Dermis blood vessel endothelial cell (primary cell): ENCODE measurements around the gene LMO7. TPM values are rescaled to one million over a fixed set of nuclear protein-coding genes. Genes with fewer than 3 reads are reported as not detected.

ENCODE experiments used
- DNase-seq: peaks from one replicate; pipeline ENCODE4 v3.0.0; 2010
- total RNA-seq: library from RNA; depleted of rRNA; stranded (reverse); fragments of >200 nt; gene quantifications from 2 replicates; pipeline ENCODE4 v1.2.3, GENCODE V29; 2014

Gene LMO7
- total RNA-seq, 1 donor from 2014 or later: 36.8 TPM

- no peak for DNase-seq
Observed at GRCh38 chr13:75906315-75906714, 270.2 kb downstream of the LMO7 start.

- no peak for DNase-seq
Observed at GRCh38 chr13:75907044-75907443, 270.9 kb downstream of the LMO7 start.

- no peak for DNase-seq
Observed at GRCh38 chr13:75908141-75908540, 272.0 kb downstream of the LMO7 start.

Other genes with a start within 250 kb of the LMO7 start
- 92.7 and 137 TPM in 2 replicates for gene TBC1D4, start 154.2 kb upstream of the LMO7 start, total RNA-seq
- gene COMMD6, start 98.5 kb upstream of the LMO7 start, total RNA-seq: 26.9 and 45.1 TPM in 2 replicates
- 44.4 and 58.6 TPM in 2 replicates for gene UCHL3, start 86.5 kb upstream of the LMO7 start, total RNA-seq